KG1 (cell line): ENCODE results near the gene ZNF423.

Experiments used
- DNase-seq: peaks from one replicate; lab custom pipeline; 2025; lab: John Stamatoyannopoulos, UW

Gene ZNF423

DNA sequence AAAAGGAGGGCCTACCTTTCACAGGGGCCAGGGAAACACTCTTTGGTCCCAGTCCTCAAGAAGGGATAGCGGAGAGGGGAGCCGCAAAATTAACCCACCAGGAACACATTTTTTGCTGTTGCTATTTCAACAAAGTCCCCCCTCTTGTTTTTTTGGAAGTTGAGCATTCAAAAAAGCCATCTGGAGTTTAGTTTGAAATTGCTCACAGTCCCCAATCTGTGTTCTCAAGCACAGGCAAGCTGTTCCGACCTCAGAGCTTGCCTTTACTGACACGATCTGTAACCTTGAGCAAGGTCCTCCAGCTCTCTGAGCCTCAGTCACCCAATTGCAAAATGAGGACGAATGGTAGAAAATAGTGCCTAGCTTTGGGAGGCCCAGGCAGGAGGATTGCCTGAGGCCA is 131.1 kb downstream of the ZNF423 start:
- DNase-seq: no peak

DNA sequence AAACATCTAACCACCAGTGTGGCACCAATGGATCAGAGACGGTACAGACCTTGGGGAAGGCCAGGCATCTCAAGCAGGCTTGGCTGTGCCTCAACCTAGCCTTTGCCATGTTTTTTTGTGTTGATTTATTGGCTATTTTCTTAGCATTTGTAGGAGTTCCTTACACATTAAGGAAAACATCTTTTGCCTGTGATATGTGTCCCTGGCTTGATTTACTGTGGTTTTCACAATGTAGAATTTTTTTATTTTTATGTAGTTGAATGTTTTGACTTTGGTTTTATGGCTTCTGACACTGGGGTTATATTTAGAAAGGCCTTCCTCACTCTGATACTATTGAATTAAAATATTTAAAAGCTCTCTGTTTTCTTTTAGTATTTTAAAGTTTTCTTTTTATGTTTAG is 132.6 kb downstream of the ZNF423 start:
- no peak for DNase-seq

DNA sequence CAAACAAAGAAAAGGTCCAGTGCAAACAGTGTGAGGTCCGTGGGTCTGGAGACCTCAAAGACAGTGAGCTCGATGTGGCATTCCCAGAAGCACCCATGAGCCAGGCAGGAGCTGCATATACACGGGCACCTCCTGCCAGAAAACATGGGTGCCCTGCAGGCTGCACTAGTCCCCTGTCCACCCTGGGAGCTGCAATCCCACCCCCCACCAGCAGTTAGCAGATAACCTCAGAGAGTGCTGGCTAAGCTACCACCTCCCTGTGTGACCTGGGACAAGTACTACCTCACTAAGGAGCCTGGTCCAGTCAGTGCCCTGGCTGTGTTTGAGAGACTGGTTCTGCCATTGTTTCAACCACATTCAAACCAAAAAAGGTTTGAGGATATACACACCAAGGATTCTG is 135.7 kb downstream of the ZNF423 start:
- no peak for DNase-seq

DNA sequence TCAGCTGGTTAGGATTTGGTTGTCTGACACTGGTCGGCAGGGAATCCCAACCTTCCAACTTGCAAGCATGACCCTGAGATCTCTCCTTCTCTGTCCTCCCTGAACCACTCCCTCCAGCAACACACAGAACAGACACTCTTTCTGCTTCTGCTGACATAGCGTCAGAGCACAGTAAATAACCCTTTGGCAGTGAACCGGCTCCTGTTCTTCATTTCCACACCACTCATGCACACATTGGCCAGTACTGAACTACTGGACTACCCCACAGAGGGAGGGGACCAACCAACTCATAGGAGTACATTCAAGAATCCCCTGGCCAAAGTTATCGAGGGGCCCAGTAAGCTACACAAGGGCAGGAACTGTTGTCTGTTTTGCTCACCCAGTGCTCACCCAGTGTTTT is 138.2 kb downstream of the ZNF423 start:
- no peak for DNase-seq

DNA sequence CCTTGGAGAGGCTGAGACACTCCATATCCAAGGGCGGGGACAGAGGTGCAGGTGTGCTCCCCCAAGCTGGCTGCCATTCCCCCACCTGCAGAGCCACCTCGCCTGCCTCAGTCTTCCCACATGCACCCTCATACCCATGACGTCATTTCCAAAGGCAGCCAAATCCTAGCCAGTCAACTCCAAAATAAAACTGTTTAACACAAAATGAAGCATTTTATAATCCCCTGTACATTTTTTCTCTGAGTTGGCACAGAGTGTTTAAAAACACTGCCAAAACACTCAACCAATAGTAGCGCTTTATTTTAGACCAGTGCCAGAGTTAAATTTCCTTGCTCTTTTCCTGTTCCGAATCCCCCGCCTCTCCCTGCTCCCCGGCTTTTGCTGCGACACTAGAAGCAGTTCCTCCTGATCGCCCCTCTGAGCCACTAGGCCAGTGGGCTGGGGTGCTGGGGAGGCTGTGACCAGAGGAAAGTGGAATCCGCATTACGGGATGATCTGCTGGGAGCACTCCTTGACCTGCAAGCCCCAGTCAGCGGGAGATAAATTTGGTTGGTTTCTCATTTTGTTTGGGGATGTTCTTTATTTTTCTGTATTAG is 139.5 kb downstream of the ZNF423 start:
- no peak for DNase-seq

DNA sequence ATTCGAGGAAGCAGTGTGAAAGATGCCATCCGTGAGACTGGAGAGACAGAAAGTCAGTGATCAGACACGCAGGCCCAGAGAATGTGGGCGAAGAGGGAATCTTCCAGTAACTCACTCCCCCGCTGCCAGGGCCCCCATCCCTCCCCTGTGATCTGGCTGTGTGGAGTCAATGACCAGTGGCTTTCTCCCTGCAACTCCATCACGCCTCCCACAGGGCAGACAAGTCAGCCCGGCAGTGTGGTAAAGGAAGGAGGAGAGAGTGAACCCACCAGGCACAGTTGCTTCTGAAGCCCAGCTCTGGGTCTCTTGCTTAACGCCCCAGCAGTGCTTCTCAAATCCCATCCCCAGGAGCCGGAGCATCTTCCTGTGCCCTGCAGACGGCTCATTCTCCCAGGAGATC is 142.1 kb downstream of the ZNF423 start:
- no peak for DNase-seq

DNA sequence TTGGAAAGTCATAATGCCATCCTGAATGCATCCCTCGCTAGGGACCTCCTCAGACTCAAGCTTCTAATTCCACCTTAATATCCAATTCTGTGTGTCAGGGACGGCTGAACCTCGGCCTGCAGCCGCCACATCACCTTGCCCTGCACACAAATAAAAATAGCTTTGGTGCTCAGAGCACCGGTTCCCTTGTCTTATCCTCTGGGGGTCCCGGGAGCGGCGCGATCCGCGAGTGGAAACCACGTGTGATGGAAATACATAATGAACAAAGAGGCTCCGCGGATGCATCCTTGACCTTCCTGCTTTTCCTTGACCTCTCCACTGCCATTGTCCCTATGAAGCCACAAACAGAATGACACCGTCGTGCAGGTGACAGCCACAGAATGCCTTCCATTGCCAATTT is 143.4 kb downstream of the ZNF423 start:
- no peak for DNase-seq

DNA sequence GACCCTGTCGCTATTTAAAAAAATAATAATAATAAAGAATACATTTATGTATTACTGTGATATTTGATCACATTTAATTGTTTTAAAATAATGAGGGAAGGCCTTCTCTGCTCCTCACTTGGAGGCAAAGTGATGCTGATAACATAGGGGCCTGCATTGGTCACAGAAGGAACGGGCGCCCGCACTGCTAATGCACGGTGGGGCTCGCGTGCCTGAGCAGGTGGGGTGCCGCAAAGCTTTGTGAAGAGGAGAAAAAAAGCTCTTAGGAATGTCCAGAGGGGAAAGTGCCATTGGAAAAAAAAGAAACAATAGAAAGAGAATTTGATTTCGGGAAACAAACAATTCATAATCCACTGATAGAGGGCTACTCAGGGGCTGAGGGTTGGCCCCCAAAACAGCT is 143.8 kb downstream of the ZNF423 start:
- no peak for DNase-seq

DNA sequence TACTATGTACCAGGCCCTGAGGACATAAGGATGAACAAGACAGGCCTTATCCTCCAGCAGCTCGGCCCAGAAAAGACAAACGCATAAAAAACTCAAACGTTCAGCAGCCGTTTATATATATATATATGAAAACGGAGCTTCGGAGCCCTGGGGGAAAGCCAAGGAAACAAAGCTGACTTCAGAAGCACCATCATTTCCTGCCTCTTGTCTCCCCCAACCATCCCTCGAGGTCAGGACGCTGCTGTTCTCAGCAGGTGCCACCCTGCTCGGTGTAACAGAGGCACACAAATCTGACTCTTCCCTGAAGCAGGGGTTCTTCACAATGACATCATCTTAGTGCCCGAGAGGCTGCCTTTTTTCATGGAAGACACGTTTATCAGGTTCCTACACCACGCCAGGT is 146.9 kb downstream of the ZNF423 start:
- no peak for DNase-seq

DNA sequence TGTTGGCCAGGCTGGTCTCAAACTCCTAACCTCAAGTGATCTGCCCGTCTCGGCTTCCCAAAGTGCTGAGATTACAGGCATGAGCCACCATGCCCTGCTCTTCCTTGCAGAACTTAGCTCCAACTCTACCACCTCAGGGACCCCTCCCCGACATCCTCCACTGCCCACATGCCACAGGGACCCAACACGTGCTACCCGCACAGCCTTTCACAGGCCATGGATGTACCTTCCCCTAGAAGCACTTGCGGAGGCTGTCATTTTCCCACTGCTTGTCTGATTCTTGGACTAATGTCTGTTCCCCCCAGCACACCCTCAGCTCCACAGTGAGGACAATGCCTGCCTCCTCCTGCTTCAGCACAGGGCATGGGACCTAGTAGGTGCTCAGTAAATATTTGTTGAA is 147.4 kb downstream of the ZNF423 start:
- DNase-seq: no peak

DNA sequence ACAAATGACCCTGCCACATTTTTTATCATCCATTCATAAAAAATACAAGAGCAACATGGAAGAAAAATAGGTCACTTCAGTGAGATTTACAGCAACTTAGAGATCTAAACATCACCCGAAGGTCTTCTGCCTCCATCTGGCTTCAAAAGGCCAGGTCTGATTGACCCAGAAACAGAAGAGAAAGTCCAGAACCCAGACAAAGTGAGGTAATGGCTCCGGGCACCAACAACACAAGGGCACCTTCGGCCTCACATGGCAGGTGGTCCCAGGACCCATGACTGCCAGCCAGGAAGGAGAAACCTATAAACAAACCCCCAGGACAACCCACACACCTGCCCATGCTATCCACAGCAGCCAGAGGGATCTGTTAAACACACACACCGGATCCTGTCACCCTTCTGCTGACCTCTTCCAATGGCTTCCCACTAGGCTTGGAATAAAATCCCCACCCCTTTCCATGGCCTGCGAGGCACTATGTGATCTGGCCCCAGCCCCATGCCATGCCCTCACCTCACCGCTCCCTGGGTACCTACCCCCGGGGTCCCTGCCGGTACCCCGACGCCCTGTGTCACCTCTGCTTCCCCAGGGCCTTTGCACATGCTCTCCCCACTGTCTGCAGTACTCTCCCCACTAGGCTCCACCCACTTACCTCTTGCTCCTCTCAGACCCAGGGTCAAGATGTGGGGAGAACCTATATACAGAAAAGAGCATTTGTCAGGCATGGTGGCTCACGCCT is 149.1 kb downstream of the ZNF423 start:
- DNase-seq: no peak

DNA sequence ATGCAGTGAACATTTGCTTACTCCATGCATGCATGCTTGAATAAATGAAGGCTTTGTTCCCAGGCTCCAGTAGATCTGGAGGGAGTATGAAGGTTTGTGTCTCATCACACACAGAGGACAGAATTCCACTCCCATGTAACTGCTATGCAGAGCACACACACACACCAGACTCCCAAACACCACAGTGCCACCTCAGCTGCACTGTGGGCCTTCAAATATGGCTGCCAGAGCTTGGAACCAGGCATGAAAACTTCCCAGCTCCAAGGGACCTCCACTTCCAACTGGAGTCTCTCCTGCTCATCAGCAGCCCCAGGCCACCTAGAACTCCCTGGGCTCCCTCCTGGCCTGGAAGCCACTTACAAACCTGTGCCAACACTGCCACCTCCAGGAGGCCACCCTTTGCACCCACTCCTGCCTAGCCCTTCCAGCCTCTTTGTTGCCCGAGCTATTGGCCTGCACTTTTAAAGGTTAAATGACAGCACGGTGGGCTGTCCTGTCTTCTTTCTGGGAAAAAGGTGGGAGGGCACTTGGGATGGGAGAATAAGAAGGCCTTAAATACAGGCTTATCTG is 151.2 kb downstream of the ZNF423 start:
- no peak for DNase-seq

DNA sequence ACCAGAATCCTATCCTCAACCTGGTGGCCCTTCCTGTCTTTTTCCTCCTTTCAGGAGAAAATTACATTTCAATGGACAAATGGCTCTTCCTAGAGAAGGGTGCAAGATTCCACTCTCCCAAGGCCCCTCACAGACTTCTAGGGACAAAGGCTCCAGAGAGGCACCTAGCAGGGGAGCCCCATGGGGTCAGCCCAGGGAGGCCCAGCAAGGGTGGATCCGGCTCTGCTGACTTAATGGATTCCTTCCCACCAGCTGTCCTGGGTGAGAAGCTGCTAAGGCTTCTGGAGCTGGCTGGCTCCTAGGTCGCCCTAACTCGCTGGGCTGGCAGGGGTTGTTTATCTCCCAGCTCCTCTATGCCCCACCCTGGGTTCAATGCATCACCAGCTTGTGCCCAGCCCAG is 152.4 kb downstream of the ZNF423 start:
- DNase-seq: no peak

DNA sequence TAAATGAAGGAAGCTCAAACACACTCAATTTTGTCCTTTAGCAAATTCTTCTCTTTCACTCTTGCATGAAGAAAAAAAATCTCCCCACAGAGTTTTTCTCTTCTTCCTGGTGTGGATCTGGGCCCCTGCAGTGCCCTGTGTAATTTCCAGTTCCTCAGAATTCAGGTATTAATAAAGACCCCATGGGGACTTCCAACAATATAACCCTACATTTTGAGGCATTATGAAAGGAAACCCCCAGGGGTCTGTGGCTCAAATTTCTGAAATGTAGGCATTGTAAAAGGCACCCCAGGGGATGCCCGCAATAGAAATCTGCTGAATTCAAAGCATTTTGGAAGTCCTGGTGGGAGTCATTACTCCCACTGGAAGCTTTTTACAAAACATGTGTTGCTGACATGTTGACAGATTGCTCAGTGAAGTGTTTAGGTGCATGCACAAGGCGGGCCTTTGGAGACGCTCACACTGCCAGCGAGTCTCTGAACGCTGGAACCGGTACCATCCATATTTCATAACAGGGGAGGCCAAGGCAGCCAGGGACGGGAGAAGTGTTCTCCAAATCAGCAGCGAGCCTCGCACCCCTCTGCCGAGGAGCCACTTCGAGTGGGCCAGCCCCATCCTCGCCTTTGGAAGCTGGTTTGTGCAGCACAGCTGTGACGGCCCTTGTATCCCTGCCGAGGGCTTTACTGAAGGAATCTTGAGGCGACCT is 154.0 kb downstream of the ZNF423 start:
- no peak for DNase-seq

DNA sequence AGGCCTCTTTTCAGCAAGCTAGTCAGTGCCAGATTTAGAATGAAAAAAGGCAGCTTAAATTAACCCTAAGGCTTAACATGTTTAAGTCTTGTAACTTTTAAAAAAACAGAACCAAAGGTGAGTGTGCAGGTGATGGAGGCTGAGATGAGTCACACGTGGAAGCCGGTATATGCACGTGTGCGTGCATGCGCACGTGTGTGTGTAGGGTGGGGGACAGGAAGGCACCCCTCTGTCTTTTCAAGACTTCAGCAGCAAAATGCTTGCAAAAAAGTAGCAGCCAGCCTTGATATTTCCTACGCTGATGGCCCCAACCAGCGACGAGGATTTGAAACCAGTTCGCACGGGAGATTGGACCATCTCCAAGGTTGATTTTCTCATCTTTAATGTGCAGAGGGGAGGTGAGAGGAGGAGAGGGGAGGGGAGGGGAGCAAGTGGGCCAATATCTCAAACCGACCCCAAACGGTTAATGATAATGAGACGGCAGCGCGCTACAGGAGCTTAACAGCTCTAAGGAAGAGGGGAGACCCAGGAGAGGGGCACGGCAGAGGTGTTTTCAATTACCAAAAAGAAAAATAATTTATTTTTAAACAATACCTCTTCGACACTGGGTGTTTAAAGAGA is 154.7 kb downstream of the ZNF423 start:
- DNase-seq: no peak

DNA sequence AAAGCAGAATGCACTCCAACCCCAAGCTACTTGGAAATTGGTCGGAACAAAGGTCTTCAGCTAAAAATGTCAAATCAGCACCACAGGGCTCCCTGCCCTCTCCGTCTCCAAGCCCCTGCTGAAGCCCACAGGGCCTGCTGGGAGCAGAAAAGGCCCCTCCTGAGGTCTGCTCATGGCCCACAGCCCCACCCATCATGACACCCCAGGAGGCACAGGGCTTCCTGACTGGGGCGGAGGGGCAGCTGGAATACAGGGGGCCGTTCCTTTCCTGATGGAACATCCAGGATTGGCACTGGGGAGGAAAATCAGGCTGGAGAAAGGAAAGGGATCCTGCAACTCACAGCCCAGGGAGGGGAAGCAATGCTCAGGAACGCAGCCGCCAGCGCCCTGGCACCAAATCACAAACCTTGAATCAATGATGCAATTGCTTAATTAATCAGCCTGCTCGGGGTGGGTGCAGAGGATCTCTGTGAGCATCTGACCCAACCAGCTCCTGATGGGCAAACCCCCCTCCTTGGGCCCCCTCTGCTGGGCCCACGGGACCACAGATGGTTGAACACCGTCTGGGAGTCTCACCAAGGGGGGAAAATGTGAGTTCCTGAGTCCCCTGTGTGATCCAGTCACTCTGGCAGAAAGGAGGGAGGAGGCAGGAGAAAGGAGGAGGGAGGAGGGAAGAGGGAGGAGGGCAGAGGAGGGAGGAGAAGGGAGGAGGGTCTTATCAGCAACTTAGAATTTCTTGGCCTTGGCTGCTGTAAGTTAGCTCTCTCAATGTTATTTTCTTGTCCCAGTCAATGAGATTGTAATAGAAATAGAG is 155.5 kb downstream of the ZNF423 start:
- DNase-seq: no peak

DNA sequence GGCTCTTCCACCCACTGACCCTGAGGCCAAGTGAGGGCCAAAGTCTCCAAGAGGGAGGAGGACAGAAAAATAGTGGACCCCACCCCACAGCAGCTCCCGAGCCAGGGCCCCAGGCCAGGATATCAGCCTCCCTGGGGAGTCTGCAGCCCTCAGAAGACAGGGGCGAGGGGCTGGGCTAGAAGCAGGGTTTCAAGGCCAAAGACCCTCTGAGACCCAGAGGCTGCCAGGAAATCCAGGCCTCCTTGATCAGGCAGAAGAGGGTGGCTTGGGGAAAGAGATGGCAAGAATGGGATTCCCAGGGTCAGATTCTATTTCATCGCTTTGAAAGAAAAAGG is 156.1 kb downstream of the ZNF423 start:
- no peak for DNase-seq

DNA sequence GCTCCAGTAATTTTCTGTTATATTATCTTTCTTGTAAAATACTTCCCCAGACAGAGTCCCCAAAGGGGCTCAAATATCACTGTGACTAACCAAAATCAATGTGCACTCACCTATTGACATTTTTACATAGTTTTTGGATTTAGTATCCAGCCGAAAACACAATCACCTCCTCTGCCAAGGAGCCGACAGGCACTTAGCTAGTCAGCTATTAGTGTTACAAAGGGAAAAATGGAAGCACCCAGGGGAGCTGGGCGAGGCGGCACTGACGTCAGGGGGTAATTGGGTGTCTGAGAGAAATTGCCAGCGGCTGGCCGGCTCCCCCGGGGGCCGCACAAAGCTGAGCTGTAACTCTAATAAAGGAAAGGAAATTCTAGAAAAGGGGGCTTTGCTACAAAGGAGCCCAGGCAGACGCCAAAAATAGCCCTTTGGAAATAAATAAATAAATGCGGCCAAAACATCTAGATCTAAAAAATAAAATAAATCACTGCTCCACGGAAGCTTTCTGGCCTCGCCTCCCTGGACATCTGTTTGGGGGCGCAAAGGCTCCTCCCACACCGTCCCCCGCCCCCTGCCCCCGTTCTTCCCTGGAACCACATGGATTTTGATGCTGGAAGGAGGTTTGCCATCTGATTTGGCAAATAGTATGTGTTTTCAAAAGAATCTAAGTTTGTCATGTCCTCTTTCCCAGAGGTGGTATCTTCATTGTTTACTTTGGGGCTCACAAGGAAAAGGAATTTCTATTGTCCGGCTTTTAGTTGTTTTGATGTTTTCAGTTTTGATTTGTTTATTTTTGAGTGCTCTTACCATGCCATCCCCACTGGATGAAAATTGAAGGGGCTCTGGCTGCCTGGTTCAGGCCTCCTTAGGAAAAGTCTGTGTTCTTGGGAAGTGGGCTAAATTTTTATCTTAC is 156.7 kb downstream of the ZNF423 start:
- no peak for DNase-seq

DNA sequence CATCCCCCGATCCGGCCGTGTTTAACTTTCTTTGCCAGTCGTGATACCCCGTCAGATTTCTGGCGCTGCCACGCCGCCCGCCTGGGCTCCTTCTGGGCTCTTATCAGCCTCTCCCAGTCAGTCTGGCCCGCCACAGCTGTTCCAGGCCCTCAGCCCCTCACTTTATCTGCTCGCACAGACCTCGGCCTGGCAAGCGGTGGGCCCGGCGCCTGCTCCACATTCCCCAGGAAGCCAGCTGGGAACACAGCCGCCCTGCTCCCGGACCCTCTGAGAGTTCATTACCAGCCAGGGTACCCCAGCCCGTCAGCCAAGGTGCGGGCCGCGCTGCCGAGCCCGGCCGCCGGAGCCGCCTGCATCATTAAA is 157.5 kb downstream of the ZNF423 start:
- no peak for DNase-seq

DNA sequence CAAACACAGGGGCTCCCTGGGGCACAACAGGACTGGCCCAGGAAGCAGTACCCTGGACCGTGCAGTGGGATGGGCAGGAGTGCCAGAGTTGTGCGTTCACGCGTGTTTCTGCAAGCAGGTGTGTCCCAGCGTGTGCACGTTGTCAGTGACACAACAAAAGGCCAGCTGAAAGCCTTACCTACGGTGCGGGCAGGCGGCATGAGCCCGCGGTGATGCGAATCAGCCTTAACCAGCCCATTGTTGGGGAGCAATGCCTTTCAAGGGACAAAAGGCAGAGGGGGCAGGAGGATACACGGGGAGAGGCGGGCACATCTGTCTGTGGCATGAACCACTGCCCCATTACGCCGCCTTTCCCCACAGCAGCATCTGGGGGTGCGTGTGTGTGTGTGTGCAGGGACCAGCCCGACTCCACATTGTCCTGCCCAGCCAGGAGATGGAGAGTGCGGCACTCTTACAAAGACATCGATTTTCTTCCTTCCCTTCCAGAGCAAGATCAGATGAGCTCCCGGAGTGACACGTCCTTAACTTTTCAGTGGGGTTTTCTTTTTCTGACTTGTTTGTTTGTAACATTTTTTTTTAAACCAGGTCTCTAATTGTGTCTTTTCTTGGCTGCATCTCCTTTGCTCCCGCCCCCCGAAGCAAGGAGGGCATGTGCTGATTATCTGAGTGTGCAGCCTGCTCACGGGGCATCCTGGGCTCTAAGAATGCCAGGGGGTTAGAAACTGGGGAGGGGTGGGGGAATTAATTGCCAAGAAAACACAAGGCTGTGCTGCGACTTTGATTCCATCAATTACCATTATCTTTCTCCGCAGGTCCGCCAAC is 158.1 kb downstream of the ZNF423 start:
- DNase-seq: no peak
